Fibroblast of lung (primary cell): ENCODE data around the gene GNB4. TPM values are rescaled to one million over a fixed set of nuclear protein-coding genes. Genes with fewer than 3 reads are reported as not detected.
A peak's percentile ranks its signal among the peaks of the same experiment; 100 is the strongest.

Experiments used
- DNase-seq, 2 donors: peaks; one replicate each; pipeline versions ENCODE4 v3.0.0 to v3.0.0-alpha.2; 2010; ENCODE audit warnings: low read depth in 2 of 2
- H2AFZ ChIP-seq: 2 replicates; pipeline ENCODE4 v1.5.1; 2012; ENCODE audit warnings: low read length, control low read depth, inconsistent platforms
- H3K27ac ChIP-seq: 2 replicates; pipeline ENCODE4 v1.5.1; 2011; ENCODE audit warnings: low read length, control low read depth; ENCODE audit not compliant: insufficient read depth
- H3K27me3 ChIP-seq: 2 replicates; pipeline ENCODE4 v1.5.1; 2011; ENCODE audit warnings: mild to moderate bottlenecking, low read length; ENCODE audit not compliant: control insufficient read depth, insufficient read depth
- H3K36me3 ChIP-seq: 2 replicates; pipeline ENCODE4 v1.5.1; 2011; ENCODE audit warnings: low read length; ENCODE audit not compliant: control insufficient read depth, insufficient read depth
- H3K4me1 ChIP-seq: 2 replicates; pipeline ENCODE4 v1.5.1; 2011; ENCODE audit warnings: low read length; ENCODE audit not compliant: control insufficient read depth, insufficient read depth; ENCODE audit errors: extremely low read depth
- H3K4me2 ChIP-seq: 2 replicates; pipeline ENCODE4 v1.5.1; 2011; ENCODE audit warnings: low read length, control low read depth; ENCODE audit not compliant: insufficient read depth; ENCODE audit errors: extremely low read depth
- H3K4me3 ChIP-seq, 4 experiments: fragments of 200-600 bp in 1 of 4; sonication (generic) in 1 of 4; replicated peaks in 1 of 4; 2 replicates each; pipeline ENCODE4 v1.5.1; 2011 to 2016; ENCODE audit warnings: low read length in 4 of 4, low read depth in 3 of 4, mild to moderate bottlenecking in 3 of 4, control low read depth in 2 of 4, inconsistent platforms in 1 of 4, mixed read lengths in 1 of 4; ENCODE audit not compliant: insufficient read depth in 1 of 4; ENCODE audit errors: control extremely low read depth in 1 of 4
- H3K79me2 ChIP-seq: 2 replicates; pipeline ENCODE4 v1.5.1; 2012; ENCODE audit warnings: mild to moderate bottlenecking, low read length, inconsistent platforms; ENCODE audit not compliant: control insufficient read depth, insufficient read depth
- H3K9ac ChIP-seq: 2 replicates; pipeline ENCODE4 v1.5.1; 2011; ENCODE audit warnings: mild to moderate bottlenecking, low read length, control low read depth; ENCODE audit not compliant: insufficient read depth
- H3K9me3 ChIP-seq: 2 replicates; pipeline ENCODE4 v1.5.1; 2012; ENCODE audit warnings: low read depth, low read length; ENCODE audit not compliant: control insufficient read depth, insufficient read depth
- H4K20me1 ChIP-seq: 2 replicates; pipeline ENCODE4 v1.5.1; 2011; ENCODE audit warnings: low read length; ENCODE audit not compliant: control insufficient read depth, insufficient read depth; ENCODE audit errors: extremely low read depth
- EZH2 ChIP-seq: IDR thresholded peaks from 2 replicates; pipeline ENCODE4 v1.5.1; 2012; ENCODE audit warnings: low read length, control low read depth, mild to moderate bottlenecking; ENCODE audit errors: missing control alignments
- polyA minus RNA-seq: library from RNA; depleted of rRNA, polyadenylated mRNA; stranded (reverse); fragments of >200 nt; gene quantifications from 2 replicates; pipeline ENCODE4 v1.2.3, GENCODE V29; 2011; ENCODE audit warnings: low replicate concordance
- polyA plus RNA-seq, 2 donors: library from polyadenylated mRNA; depleted of rRNA in 1 of 2; stranded (reverse) in 1 of 2; unstranded in 1 of 2; fragments of >200 nt; gene quantifications; 2 replicates each; pipeline ENCODE4 v1.2.1, GENCODE V29; 2011 to 2012; ENCODE audit warnings: missing spikeins in 1 of 2
- total RNA-seq: library from RNA; depleted of rRNA; stranded (reverse); fragments of >200 nt; gene quantifications from 2 replicates; pipeline ENCODE4 v1.2.1, GENCODE V29; 2014
- TF ChIP-seq, protein P1 (sequence below), 2 donors: IDR thresholded peaks in 1 of 2; conservative IDR thresholded peaks in 1 of 2; 1 replicate in 1 of 2; 2 replicates in 1 of 2; pipeline ENCODE4 v1.5.1; 2011 to 2012; ENCODE audit warnings: low read length in 2 of 2, control low read depth in 1 of 2, inconsistent platforms in 1 of 2, low read depth in 1 of 2, mild to moderate bottlenecking in 1 of 2

Gene GNB4
- total RNA-seq = 49.6 and 55.7 TPM in 2 replicates
- 56.9 and 83.1 TPM in 2 replicates for polyA plus RNA-seq
- 31.1 and 40.3 TPM in 2 replicates for polyA plus RNA-seq (2012)
- polyA minus RNA-seq = 49.3 and 64.3 TPM in 2 replicates

DNA sequence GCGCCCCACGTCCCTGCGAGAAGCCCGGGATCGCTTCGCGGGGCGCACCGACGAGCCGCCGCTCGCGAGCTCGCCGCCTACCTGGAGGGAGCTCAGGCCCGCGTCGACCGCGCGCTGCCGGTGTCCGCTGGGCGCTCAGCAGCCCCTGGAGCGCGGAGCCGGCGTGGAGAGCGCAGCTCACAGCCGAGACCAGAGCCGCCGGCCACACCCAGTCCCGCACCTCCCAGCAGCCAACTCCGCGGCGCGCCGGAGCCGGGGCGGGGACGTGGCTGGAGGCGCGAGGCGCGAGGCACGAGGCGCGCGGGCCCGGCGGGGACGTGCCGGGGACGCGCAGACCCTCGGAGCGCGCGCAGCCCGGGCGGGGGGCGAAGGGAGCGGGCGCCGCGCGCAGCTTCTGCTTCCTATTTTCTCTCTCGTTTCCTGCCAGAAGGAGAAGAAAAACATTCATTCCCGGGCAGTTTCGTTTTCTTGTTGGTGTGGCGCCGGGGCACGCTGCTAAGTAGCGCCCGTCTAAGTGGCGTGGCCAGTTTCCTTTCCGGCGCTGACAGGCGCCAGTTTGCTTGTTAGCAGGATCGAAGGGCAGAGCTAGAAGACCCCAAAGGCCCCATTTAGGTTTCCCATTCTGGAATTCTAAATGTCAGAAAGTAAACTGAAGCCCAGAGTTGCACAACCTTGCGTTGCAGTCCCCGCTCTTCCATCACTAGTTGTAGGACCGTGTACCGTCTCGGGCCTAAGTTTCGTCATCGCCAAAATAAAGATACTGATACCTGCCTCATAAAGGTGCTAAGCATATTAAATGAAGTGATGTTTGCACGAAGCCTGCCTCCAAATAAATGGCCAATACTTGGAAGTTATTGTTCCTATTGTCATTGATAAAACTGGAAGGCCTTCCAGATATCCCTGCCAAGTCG, at the start of gene GNB4:
GNB4 (minus strand) TSS at position 206 of the 911 bp plus-strand sequence. CDS start 25,270 bp downstream, outside the sequence.
- DNase-seq = peak; percentile 84 to 87
- Histone ChIP-seq H3K36me3 (no peaks in the 10 kb centered on the region), H3K4me1 (peaks cover 2% of the 10 kb centered on the region), H3K4me2 (peak within 1 kb of the TSS; percentile 92), H3K27me3 (no peaks in the 10 kb centered on the region), H3K4me3 (peak within 1 kb of the TSS; percentile 68 to 96 (median 84)), H3K27ac (peak within 1 kb of the TSS; percentile 88), H3K9me3 (no peaks in the 10 kb centered on the region), H3K79me2 (peaks cover 44% of the 10 kb centered on the region), H3K9ac (peak within 1 kb of the TSS; percentile 76), H4K20me1 (no peaks in the 10 kb centered on the region), H2AFZ (peak within 1 kb of the TSS; percentile 85)
- TF ChIP-seq, protein P1, sequence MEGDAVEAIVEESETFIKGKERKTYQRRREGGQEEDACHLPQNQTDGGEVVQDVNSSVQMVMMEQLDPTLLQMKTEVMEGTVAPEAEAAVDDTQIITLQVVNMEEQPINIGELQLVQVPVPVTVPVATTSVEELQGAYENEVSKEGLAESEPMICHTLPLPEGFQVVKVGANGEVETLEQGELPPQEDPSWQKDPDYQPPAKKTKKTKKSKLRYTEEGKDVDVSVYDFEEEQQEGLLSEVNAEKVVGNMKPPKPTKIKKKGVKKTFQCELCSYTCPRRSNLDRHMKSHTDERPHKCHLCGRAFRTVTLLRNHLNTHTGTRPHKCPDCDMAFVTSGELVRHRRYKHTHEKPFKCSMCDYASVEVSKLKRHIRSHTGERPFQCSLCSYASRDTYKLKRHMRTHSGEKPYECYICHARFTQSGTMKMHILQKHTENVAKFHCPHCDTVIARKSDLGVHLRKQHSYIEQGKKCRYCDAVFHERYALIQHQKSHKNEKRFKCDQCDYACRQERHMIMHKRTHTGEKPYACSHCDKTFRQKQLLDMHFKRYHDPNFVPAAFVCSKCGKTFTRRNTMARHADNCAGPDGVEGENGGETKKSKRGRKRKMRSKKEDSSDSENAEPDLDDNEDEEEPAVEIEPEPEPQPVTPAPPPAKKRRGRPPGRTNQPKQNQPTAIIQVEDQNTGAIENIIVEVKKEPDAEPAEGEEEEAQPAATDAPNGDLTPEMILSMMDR (conservative IDR thresholded peaks at IDR 0.05 in 1 of 2, IDR thresholded peaks at IDR 0.05 in 1 of 2; ENCODE audit: low read depth in 1 of 2, low read length in 2 of 2) = no peak
- no peak for TF ChIP-seq EZH2

DNA sequence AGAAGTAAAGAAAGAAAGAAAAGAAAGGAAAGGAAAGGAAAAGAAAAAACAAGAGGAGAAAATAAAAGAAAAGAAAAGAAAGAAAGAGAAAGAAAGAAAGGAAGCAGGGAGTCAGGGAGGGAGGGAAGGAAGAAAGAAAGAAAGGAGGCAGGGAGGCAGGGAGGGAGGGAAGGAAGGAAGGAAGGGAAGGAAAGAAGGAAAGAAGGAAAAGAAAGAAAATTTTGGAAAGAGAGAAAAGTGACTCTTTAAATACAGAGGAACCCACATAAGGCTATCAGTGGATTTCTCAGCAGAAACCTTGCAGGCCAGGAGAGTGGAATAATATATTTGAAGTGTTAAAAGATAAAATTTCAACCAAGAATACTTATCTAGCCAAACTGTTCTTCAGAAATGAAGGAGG, 44.2 kb upstream of the GNB4 start:
- H3K79me2 ChIP-seq = no peaks in the 10 kb centered on the region
- no peaks in the 10 kb centered on the region for H3K4me1 ChIP-seq
- no peak overlapping the region for H3K4me3 ChIP-seq
- no peaks in the 10 kb centered on the region for H3K27me3 ChIP-seq
- no peak for TF ChIP-seq EZH2
- TF ChIP-seq, protein P1 (conservative IDR thresholded peaks at IDR 0.05 in 1 of 2, IDR thresholded peaks at IDR 0.05 in 1 of 2; ENCODE audit: low read depth in 1 of 2, low read length in 2 of 2) = no peak
- no peaks in the 10 kb centered on the region for H3K9me3 ChIP-seq
- no peak overlapping the region for H2AFZ ChIP-seq
- H3K4me2 ChIP-seq = no peak overlapping the region
- DNase-seq = no peak
- no peaks in the 10 kb centered on the region for H4K20me1 ChIP-seq
- H3K9ac ChIP-seq = no peak overlapping the region
- no peak overlapping the region for H3K27ac ChIP-seq
- H3K36me3 ChIP-seq = no peaks in the 10 kb centered on the region

DNA sequence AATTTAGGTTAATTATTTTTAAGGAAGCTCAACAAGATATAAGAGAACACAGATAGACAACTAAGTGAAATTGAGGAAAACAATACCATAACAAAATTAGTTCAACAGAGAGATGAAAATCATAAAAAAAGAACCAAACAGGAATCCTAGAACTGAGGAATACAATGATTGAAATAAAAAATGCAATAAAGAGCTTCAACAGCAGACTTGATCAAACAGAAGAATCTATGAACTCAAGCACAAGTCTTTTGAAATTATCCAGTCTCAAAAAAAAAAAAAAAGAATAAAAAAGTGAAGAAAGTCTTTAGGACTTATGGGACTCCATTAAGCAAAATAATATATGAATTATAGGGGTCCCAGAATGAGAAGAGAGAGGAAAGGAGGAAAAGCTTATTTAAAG, 42.0 kb upstream of the GNB4 start:
- H3K9ac ChIP-seq = no peak overlapping the region
- H3K27me3 ChIP-seq = no peaks in the 10 kb centered on the region
- no peaks in the 10 kb centered on the region for H4K20me1 ChIP-seq
- TF ChIP-seq, protein P1 (conservative IDR thresholded peaks at IDR 0.05 in 1 of 2, IDR thresholded peaks at IDR 0.05 in 1 of 2; ENCODE audit: low read depth in 1 of 2, low read length in 2 of 2) = no peak
- TF ChIP-seq EZH2 = no peak
- no peak overlapping the region for H2AFZ ChIP-seq
- H3K27ac ChIP-seq = no peak overlapping the region
- H3K9me3 ChIP-seq = no peaks in the 10 kb centered on the region
- DNase-seq = no peak
- H3K36me3 ChIP-seq = no peaks in the 10 kb centered on the region
- H3K4me3 ChIP-seq = no peak overlapping the region
- no peaks in the 10 kb centered on the region for H3K79me2 ChIP-seq
- no peaks in the 10 kb centered on the region for H3K4me1 ChIP-seq
- no peak overlapping the region for H3K4me2 ChIP-seq
